Right hindlimb (tissue), 1 donor: Measurements from ENCODE around the gene BCL6B.
"Not testable (repeated sequence)": the region's sequence is repeated elsewhere in the genome, so short reads cannot be mapped to it uniquely, and the experiment has no call there.

Experiments
- DNase-seq: peaks from one replicate; pipeline ENCODE4 v3.0.0-alpha.2; 2018

The BCL6B gene

GRCh38 chr17:7034955-7035590, 12.2 kb downstream of the BCL6B start:
- DNase-seq, result no peak

GRCh38 chr17:7035591-7036368, 12.9 kb downstream of the BCL6B start, which contains the start of gene SLC16A13:
Gene SLC16A13, plus strand, starts transcription at chr17:7036015. Its CDS starts 368 bp downstream, at chr17:7036383.
- DNase-seq, result peak; percentile 92

- no peak for DNase-seq
Measured at GRCh38 chr17:7038025-7038862, 15.4 kb downstream of the BCL6B start.

GRCh38 chr17:7039832-7040231, 17.0 kb downstream of the BCL6B start:
- no peak for DNase-seq

- DNase-seq, result no peak
Measured at GRCh38 chr17:7041607-7042500, 19.0 kb downstream of the BCL6B start.

GRCh38 chr17:7042501-7043181, 19.8 kb downstream of the BCL6B start:
- no peak for DNase-seq

- no peak for DNase-seq
Measured at GRCh38 chr17:7043182-7043496, 20.3 kb downstream of the BCL6B start.

- DNase-seq, result no peak
Measured at GRCh38 chr17:7043497-7044198, 20.8 kb downstream of the BCL6B start, which contains the start of gene SLC16A11. Gene SLC16A11, minus strand, starts transcription at chr17:7044092. Its CDS starts 579 bp downstream, at chr17:7043513.

GRCh38 chr17:7045492-7046126, 22.8 kb downstream of the BCL6B start:
- DNase-seq, result no peak

- DNase-seq, result no peak
Measured at GRCh38 chr17:7046127-7046724, 23.4 kb downstream of the BCL6B start.

- DNase-seq, result not testable (repeated sequence)
Measured at GRCh38 chr17:7046725-7047397, 24.0 kb downstream of the BCL6B start.

- no peak for DNase-seq
Measured at GRCh38 chr17:7047566-7047965, 24.7 kb downstream of the BCL6B start.

GRCh38 chr17:7048968-7049367, 26.1 kb downstream of the BCL6B start:
- no peak for DNase-seq

GRCh38 chr17:7050583-7050982, 27.7 kb downstream of the BCL6B start:
- DNase-seq, result not testable (repeated sequence)

- no peak for DNase-seq
Measured at GRCh38 chr17:7056386-7056785, 33.5 kb downstream of the BCL6B start.

GRCh38 chr17:7058831-7059447, 36.1 kb downstream of the BCL6B start:
- no peak for DNase-seq

GRCh38 chr17:7060165-7060891, 37.5 kb downstream of the BCL6B start:
- no peak for DNase-seq

GRCh38 chr17:7063518-7064094, 40.8 kb downstream of the BCL6B start:
- no peak for DNase-seq
